Measurements from ENCODE around the gene GPATCH1.
"Not testable (repeated sequence)": the region's sequence is repeated elsewhere in the genome, so short reads cannot be mapped to it uniquely, and the experiment has no call there.

GPATCH1 gene

DNA sequence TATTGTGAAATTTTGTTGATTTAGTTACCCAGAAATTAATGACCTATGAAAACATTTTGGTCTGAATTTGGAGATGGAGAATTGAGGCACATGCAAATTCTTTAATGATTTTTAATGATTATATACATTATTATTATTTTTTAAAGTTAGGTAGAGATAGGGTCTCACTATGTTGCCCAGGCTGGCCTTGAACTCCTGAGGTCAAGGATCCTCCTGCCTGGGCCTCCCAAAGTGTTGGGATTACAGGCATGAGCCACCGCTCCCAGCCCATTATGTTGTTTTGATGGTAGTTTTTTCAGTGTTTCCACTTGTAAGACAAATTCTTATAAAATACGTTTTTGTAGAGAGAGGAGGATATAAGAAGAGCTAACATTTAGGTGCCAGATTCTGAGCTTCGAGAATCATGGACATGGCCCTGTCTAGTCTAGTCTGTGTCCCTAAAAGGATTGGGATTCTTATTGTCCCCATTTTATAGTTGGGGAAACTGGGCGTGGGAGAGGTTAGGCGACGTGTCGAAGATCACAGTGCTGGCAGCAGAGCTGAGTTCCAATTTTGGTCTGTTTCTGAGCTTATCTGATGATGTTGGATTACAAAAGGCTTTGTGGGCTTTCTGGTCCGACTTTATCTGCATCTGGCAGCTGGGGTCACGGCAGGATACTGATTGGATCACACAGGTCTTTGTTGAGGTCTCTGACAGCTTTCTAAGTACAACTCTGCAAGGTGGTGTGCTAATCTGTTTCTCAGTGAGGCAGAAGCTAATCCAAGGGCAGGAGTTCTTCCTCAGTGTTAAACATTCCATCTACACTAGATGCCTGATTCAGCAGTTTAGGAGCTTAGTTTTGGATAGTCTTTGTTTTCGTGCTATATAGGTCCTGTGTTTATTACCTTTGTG lies 43.5 kb downstream of the GPATCH1 start:
- peak; percentile 89 for DNase-seq

DNA sequence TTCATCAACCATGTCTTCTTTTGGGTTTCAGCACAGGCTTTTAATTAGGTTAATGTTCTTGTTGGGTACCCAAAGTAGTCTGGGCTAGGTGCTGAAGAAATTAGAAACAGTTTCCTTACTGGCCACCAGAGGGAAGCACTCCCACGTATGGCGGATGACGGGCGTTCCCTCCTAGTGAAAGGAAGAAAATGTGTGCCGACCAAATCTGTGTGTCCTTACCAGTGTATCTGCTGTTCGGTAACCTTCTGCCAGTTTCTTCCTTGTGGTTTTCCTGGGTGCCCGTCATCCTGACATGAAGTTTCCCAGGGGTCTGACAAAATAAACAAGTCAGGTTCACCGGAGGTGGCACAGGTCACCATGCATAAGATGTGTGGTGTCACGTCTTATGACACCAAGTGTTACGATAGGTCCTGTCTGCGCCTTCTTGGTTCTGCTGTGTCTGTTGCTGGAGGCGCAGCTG lies 45.0 kb downstream of the GPATCH1 start:
- DNase-seq = peak; percentile 72

DNA sequence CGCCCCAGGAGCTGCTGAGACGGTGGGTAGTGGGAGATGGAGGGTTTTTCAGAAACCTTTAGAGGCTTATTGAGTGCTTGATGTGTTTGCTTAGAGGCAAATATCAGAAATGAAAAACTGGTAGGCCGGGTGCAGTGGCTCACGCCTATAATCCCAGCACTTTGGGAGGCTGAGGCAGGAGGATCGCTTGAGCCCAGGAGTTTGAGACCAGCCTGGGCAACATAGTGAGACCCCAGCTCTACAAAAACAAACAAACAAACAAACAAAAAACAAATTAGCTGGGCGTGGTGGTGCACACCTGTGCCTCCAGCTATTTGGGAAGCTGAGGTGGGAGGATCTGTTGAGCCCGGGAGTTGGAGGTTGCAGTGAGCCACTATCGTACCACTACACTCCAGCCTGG lies 45.7 kb downstream of the GPATCH1 start:
- not testable (repeated sequence) for DNase-seq

DNA sequence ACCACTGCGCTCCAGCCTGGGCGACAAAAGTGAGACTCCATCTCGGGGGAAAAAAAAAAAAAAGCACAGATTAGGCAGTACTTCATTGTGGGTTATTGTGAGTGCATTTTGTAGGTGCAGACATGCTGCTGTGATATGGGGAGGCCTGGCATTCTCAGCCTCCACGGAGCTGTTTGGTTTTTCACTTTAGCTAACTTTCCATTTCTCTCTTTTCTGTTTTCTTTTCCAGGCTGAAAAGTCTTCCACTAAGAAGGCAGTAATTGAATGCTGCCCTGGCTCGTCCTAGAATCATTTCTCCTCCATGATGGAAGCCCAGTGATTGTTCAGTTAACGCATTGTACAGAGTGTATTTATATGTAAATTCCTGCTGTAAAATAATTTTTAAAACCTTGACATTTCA lies 48.9 kb downstream of the GPATCH1 start:
- DNase-seq = no peak

DNA sequence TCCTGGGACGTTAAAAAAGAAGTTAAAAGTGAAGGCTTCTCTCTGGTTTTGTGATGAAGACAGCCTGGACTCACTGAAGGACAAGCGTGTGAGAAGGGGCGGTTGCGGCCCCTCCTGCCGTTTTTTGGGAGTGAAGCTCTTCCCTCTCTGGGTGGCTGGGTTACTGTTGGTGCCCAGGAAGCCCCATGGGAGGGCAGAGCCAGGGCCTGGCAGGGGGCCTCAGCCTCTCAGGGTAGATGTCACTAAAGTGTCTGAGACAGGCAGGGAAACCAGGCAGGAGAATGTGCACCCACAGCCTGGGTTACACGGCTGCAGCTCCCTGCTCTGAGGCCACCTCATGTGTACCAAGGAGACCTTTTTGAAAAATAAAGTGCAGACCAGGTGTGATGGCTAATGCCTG lies 49.5 kb downstream of the GPATCH1 start:
- no peak for DNase-seq

DNA sequence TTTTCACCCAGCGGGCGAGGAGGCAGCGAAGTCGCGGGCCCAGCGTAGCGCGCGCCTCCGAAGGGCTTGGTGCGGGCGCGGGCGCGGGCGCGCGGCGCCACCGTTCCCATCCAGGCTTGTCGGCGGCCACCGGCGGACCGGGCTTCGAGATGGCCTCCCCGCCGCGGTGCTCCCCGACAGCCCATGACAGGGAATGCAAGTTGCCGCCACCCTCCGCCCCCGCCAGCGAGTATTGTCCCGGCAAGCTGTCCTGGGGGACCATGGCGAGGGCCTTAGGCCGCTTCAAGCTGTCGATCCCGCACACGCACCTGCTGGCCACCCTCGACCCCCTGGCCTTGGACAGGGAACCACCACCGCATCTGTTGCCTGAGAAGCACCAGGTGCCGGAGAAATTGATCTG lies 51.0 kb downstream of the GPATCH1 start, which contains the start of gene WDR88:
Gene WDR88, plus strand, starts transcription at position 94 of the 400 bp plus-strand sequence. Its CDS starts 56 bp downstream, at position 150.
- DNase-seq = no peak

DNA sequence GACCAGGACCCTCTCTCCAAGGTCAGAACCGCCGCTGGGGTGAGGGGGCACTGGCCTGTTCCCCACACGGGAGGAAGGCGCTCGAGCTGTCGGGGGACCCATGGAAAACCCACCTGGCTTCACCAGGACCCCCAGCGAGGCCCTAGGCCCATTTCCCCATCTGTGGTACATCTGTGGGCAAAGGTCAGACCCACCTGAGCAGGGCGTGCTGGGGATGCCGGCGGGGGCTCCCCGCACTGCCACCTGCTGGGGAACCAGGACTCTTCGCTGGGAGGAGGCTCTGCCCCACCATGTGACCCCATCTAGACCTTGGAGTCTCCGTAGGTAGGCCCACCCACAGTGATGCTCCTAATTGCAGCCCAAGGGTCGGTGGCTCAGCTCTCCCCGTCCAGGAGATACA lies 51.4 kb downstream of the GPATCH1 start:
- no peak for DNase-seq

DNA sequence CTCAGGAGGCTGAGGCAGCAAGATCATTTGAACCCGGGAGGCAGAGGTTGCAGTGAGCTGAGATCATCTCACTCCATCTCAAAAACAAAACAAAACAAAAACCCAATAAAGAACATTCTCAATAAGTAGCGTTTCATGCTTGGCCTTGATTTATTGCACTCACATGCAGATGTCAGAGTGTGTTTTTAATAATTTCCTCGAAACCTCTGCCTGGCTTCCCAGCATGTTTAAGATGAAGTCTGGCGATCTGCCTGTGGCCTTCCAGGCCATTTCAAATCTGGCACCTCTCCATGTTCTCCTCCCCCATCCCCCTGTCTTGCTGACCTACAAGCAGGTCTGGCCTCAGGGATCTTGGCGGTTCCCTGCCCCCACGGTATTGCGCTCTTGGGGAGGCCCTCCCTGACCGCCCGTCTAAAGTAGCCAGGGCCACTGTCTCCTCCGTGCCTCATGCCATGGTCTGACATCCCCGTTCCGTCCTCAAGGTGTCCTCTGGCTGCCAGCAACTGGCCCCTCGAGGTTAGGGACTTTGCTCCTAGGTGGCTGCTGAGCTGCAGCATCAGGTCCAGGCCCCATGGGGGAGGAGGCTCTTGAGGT lies 52.6 kb downstream of the GPATCH1 start:
- DNase-seq = no peak

DNA sequence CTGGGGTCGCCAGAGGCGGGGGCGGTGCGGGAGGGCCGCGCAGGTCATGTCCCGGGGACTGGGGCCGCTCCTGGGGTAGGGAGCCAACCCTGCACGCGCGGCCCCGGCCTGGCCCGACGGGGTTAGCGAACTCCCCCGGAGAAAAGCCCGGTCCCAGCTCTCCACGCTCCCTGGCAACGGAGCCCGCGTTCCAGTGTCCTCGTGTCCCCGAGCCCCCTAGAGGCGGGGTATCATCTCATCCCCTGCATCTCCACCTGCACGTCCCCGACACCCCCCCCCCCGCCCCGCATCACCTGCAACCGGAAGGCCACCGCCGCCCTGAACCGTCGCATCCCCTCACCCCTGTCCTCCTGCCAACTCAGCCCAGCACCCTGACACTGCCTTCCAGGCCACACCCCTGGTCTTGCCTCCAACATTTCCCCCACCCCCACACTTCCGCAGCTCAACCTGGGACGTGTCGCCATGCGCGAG lies 53.6 kb downstream of the GPATCH1 start:
- no peak for DNase-seq

DNA sequence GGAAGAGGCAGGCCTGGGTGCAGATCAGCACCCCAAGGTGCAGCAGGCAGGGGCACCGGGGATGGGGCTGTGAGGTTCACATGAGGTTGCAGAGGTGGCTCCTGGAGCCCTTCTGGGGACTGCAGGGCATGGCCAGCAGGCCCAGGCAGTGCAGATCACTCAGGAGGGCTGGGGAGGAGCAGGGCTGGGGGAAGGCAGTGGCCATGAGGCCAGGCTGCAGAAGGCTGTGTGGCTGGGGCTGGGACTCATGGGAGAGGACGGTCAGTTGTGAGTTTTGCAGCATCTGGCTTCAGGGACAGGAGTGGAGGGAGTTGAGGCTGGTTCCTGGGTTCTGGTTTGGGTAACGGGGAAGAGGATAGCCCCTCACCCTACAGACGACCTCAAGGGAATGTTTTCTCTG lies 58.2 kb downstream of the GPATCH1 start:
- DNase-seq = no peak

DNA sequence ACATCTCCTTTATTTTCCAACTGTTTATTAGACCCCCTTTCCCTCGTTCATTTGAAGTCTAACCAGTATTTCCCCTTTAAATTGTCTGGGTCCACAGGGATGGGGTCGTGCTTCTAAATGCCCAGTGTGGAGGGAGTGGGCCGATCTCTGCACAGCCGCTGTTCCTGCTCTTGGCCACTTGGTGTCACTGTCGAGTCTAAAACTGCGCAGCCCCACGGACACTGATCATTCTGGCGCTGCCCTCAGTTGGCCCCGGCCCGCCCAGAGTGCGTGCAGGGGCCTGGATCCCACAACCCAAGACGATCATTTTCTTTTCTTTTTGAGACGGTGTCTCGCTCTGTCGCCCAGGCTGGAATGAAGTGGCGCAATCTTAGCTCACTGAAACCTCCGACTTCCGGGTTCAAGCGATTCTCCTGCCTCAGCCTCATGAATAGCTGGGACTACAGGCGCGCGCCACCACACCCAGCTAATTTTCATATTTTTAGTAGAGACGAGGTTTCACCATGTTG lies 63.0 kb downstream of the GPATCH1 start:
- DNase-seq = peak; percentile 63

DNA sequence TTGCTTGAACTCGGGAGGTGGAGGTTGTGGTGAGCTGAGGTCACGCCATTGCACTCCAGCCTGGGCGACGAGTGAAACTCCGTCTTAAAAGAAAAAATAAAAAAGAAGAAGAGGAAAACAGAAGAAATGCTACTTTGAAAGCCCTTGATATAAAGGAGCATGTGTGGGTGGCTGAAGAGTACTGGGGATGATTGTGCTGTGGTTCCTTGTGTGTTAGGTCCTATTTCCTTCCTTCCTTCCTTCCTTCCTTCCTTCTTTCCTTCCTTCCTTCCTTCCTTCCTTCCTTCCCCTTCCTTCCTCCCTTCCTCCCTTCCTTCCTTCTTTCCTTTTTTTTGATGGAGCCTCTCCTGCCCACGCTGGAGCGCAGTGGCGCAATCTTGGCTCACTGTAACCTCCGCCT lies 65.2 kb downstream of the GPATCH1 start:
- DNase-seq = no peak

DNA sequence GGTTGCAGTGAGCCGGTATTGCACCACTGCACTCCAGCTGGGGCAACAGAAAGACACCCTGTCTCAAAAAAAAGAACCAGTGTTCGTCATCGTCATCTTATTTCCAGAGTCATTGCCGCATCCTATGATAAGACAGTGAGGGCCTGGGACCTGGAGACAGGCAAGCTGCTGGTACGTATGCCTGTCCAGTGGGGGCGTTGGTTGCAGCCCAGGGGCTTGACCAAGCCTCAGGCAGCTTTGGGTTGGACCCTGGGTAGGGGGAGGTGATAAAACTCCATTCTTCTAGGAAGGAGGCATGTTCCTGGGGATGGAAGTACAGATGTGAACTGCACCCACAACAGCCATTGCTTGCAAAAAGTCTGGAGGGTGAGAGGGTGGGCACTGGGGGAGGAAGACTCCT lies 66.6 kb downstream of the GPATCH1 start:
- no peak for DNase-seq

DNA sequence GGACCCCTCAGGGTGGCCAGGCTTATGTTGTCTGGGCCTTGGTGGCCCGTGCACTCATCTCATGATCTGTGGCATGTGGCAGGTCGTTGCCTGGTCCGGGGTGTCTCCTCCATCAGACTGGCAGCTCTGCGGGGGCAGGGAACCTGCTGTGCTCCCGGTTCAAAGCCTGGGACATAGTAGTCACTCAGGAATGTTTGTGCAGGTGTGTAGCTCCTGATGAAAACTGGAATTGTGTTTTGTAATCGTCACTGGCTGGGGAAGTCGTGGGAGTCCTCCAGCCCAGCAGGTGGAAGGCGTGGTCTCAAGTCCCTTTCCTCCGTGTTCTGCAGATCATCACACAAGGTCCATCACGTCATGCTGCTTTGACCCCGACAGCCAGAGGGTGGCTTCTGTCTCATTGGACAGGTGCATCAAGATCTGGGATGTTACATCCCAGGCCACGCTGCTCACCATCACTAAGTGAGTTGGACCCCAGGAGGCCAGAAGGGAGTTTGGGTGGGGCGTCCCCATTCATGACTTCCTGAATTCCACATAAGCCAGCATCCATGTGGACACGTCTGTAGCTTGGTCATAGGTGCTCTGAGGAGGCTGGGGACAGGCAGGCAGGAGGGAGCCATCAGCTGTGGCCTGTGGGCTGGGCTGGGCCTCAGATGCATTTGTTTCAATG lies 70.0 kb downstream of the GPATCH1 start:
- no peak for DNase-seq

DNA sequence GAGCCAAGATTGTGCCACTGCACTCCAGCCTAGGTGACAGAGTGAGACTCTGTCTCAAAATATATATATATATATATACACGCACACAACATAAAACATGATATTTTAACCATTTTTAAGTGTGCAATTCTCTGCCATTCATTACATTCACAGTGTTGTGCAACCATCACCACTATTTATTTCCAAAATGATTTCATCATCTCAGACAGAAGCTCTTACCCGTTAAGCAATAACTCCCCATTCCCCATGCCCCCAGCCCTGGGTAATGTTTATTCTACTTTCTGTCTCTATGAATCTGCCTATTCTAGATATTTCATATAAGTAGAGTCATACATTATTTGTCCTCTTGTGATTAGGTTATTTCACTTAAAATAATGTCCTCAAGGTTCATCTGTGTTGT lies 71.2 kb downstream of the GPATCH1 start:
- DNase-seq = no peak

DNA sequence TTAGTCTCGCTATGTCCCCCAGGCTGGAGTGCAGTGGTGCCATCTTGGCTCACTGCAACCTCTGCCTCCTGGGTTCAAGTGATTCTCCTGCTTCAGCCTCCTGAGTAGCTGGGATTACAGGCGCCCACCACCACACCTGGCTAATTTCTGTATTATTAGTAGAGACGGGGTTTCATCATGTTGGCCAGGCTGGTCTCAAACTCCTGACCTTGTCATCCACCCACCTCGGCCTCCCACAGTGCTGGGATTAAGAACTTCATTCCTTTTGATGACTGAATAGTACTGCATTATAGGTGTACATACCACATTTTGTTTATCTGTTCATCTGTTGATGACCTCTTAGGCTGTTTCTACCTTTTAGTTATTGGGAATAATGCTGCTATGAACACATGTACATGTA lies 71.6 kb downstream of the GPATCH1 start:
- not testable (repeated sequence) for DNase-seq

DNA sequence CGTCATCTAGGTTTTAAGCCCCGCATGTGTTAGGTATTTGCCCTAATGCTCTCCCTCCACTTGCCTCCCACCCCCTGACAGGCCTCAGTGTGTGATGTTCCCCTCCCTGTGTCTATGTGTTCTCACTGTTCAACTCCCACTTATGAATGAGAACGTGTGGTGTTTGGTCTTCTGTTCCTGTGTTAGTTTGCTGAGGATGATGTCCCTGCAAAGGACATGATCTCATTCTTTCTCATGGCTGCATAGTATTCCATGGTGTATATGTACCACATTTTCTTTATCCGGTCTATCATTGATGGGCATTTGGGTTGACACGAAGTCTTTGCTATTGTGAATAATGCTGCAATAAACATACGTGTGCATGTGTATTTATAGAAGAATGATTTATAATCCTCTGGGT lies 73.3 kb downstream of the GPATCH1 start:
- DNase-seq = not testable (repeated sequence)

DNA sequence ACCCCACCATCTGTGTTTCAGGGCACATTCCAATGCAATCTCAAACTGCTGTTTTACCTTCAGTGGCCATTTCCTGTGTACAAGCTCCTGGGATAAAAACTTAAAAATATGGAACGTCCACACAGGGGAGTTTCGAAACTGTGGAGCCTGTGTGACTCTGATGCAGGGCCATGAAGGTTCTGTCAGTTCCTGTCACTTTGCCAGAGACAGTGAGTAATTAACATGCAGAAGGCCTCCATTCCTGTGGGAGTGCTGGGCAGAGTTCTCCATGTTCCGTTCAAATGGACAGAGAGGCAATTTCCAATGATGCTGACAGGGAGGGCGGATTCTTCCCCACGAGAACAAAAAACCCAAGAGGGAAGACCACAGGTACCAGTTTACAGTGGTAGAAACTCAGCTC lies 75.4 kb downstream of the GPATCH1 start:
- no peak for DNase-seq

DNA sequence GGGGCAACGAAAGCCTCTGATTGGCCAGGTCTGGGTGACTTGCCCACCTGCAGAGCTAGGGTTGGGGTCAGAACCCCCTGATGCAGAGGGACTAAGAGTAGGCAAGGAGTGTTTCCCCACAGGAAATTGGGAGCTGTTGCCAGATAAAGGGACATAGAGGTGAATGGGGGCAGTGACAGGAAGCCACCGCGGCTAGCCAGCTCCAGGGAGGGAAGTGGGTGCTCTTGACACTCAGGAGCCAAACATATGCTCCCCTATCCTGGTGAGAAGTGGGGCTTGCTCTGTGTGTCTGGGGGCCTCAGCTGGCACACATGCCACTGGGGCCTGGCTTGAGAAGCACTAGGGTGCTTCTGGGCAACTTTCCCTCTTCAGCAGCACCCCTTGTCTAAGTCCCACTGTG lies 76.9 kb downstream of the GPATCH1 start:
- DNase-seq = no peak

DNA sequence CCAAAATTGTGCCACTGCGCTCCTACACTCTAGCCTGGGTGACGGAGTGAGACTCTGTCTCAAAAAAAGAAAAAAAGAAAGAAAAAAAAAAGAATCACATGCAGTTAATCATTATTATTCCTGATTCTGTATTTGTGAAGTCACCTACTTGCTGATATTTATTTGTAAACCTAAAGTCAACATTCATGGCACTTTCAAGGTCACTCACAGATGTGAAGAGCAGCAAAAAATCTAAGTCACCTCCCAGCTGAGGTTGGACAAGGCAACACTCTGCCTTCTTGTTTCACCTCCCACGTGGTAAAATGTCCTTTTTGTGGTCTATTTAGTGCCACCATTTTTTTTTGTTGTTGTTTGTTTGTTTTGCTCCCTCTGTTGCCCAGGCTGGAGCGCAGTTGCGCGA lies 77.4 kb downstream of the GPATCH1 start:
- no peak for DNase-seq

DNA sequence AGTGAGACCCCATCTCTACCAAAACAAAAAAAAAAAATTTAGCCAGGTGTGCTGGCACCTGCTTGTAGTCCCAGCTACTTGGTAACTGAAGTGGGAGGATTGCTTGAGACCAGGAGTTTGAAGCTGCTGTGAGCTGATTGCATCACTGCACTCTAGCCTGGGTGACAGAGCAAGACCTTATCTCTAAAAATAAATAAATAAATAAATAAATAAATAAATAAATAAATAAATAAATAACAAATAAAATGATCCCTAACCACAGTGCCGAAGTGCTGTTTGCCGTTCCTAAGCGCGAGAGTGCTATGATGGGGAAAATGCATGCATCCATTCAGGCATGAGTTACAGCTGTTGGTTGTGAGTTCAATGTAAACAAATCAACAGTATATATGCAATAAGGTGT lies 78.2 kb downstream of the GPATCH1 start:
- DNase-seq = no peak

DNA sequence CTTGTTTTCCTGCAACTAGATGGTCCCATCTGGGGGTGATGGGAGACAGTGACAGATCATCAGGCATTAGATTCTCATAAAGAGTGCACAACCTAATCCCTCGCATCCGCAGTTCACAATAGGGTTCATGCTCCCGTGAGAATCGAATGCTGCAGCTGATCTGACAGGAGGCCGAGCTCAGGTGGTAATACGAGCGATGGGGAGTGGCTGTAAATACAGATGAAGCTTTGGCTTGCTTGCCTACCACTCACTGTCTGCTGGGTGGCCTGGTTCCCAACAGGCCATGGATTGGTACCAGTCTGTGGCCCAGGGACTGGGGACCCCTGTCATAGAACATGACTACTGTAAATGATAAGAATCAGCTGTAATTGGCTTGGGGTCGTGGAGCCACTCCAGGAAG lies 78.9 kb downstream of the GPATCH1 start:
- no peak for DNase-seq

DNA sequence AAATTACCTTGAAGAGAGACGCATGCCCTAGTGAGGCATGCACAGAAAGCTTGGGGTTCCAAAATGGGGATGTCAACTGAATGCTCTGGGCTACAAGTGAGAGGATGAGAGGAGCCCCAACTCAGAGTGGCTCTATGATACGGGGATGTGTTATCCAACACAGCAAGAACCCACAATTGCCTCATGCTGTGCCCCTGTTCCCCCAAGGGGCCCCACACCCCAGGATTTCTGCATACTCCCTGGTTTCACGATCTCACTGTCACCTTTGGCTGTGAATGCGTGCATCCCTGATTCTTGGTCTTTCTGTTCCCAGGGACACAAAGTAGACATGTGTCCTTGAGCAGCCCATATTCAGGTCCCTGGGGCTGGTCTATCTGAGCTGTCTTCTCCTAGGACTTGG lies 80.2 kb downstream of the GPATCH1 start:
- DNase-seq = no peak

DNA sequence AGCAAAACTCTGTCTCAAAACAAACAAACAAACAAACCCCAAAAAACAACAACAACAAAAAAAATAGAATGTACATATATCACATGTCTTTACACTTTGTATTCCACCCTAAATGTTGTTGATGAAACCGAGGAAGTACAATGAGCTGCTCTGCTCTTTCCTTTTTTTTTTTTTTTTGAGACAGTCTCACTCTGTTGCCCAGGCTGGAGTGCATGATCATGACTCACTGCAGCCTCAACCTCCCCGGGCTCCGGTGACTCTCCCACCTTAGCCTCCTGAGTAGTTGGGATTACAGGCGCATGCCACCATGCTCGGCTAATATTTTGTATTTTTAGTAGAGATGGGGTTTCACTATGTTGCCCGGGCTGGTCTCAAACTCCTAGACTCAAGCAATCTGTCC lies 82.5 kb downstream of the GPATCH1 start:
- DNase-seq = no peak
